WTC11 (cell line): ENCODE data around the gene DLG1.

Source experiments
- CTCF ChIP-seq: fragments of 200-600 bp; IDR thresholded peaks from 2 replicates; pipeline ENCODE4 v1.8.0; 2022; ENCODE audit warnings: antibody characterized with exemption
- MYBL2 ChIP-seq: sonication (generic); formaldehyde crosslinking; IDR thresholded peaks from 2 replicates; pipeline ENCODE4 v1.8.1; 2023; ENCODE audit warnings: mild to moderate bottlenecking, moderate library complexity, missing genetic modification reagents
- NR2C2 ChIP-seq: sonication (generic); formaldehyde crosslinking; IDR thresholded peaks from 2 replicates; pipeline ENCODE4 v1.8.0; 2022; ENCODE audit warnings: mild to moderate bottlenecking, missing genetic modification reagents
- TF ChIP-seq, protein P1 (sequence below): sonication (generic); formaldehyde crosslinking; IDR thresholded peaks from 2 replicates; pipeline ENCODE4 v1.8.1; 2022; ENCODE audit warnings: low read depth, missing genetic modification reagents, borderline replicate concordance

- no peak for TF ChIP-seq CTCF
- TF ChIP-seq, protein P1, sequence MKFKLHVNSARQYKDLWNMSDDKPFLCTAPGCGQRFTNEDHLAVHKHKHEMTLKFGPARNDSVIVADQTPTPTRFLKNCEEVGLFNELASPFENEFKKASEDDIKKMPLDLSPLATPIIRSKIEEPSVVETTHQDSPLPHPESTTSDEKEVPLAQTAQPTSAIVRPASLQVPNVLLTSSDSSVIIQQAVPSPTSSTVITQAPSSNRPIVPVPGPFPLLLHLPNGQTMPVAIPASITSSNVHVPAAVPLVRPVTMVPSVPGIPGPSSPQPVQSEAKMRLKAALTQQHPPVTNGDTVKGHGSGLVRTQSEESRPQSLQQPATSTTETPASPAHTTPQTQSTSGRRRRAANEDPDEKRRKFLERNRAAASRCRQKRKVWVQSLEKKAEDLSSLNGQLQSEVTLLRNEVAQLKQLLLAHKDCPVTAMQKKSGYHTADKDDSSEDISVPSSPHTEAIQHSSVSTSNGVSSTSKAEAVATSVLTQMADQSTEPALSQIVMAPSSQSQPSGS: no peak
- TF ChIP-seq NR2C2 (CRISPR knock-in tag): no peak
- no peak for TF ChIP-seq MYBL2 (CRISPR knock-in tag)
Observed at GRCh38 chr3:197023241-197023997, 275.0 kb downstream of the DLG1 start.
